HG03457 (cell line): ENCODE measurements around the gene LENEP.

Source experiments
- ATAC-seq: cut with Tn5 transposase; IDR thresholded peaks from one replicate; pipeline ENCODE4 v1.9.1; 2021; ENCODE audit warnings: moderate number of reproducible peaks; ENCODE audit not compliant: unreplicated experiment

LENEP gene

DNA sequence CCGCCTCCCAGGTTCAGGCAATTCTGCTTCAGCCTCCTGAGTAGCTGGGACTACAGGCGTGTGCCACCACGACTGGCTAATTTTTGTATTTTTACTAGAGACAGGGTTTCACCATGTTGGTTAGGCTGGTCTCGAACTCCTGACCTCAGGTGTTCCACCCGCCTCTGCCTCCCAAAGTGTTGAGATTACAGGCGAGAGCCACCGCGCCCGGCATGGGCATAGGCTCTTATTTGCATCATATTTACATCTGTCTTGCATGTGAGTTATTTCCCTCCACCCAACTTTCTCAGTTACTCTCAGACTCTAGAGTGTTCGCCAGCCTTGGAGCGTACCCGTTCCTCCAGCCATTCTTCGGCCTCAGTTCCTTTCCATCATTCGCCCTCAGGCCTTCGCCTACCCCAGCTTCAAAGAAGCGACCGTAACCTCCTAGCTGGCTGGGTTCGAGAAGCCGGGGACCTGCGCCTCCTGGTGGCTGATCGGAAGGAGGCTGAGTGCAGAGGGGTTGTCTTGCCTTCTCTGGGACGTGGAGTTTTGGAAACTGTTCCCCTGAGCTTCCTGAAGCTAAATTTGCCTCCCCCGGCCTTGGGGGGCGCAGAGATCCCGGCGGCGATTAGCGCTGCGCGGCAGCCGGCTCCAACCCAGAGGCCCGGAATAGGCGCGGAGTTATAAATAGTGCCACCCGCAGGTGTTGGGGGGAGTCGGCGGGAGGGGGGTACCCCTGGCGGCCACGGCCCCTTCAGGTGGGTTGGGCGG lies 5.6 kb downstream of the LENEP start:
- no peak for ATAC-seq

DNA sequence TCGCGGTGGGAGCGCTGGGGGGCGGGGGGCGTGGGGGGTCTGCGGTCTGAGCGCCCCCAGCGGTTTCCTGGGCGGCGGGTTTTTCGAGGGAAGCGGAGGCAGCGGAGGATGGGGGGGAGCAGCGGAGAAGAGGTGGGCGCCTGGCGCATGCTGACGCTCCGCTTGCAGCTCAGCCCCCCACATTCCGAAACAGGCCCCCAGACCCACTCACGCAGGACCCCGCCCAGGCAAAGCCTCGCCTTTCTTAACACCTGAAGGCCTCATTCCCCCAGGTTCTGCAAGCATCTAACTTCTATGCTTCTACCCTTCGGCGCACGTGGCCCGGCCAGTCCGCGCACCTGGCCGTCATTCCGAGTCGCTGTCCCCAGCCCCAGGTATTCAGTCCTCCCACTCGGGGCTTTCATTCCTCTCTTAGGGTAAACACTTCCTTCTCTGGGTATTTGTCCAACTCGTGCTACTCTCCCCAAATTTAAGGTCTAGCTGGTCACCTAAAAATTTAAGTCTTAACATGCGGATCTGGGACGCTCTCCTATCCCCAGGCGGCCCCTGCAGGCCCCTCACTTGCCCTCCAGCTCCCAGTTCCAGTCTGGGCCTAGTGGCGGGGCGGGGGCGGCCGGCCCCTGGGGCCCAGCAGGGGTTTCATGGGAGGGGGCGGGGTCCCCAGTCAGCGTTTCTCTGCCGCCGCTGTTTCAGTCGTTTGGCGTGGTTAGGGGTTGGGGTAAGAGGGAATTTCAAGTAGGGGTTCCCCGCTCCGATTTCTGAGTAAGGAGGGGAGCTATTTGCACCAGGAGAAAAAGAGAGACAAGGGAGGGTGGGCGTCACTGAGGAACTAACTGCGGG lies 6.4 kb downstream of the LENEP start:
- no peak for ATAC-seq

DNA sequence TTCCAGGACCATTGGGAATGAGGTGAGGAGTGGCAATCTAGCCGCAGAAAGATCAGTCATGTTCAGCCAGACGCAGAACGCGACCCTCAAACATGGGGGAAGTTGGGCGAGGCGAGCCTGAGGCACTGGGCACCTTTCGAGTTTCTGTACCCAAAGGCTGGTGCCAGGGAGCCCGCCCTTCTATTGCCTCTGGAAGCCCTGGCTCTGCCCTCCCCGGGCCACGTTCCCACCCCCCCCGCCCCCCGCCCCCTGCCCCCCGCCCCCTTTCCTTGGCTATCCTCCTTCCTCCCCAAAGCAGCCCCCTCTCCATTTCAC lies 7.0 kb downstream of the LENEP start:
- no peak for ATAC-seq

DNA sequence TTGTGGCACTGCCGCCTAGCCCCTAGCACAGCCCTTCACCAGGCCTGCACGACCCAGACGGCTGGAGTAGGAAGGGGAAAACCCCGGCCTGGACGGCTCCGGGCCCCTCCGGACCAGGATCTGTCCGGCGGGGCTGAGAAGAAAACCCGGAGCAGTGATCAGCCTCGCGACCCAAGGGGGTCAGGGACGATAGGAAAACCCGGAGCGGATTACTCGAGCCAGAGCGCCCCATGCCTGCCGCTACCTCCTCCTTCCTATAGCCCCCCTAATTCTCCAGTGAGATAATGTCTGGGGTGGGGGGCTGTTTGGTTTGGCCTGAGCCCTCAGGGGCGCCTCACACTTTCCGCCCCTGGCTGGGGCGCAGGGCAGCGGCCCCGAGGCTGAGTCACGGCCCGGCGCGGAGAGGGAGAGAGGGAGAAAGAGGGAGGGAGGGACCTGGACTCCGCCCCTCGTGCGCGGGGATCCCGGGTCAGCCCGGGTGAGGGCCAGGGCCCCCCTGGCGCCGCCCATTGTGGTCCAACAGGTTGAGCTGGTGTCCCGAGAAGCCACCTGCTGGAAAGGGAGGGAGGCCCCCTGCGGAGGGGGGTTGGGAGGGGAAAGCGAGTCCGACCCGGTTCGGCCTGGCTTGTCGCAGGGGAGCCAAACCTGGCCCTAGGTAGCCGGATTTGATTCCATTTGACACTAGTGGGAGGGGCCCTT lies 7.5 kb downstream of the LENEP start:
- ATAC-seq, result no peak

DNA sequence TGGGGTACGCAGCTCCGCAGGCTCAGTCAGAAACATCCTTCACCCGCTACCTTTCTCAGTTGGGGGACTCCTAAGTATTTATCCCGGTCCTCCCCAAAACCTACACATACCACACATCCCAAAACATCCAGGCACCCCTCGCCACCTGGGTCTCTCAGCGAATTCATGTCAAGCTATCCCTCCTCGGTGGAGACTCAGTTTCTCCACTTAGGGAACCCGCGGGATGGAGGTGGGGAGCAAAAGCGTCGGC lies 8.0 kb downstream of the LENEP start:
- no peak for ATAC-seq

DNA sequence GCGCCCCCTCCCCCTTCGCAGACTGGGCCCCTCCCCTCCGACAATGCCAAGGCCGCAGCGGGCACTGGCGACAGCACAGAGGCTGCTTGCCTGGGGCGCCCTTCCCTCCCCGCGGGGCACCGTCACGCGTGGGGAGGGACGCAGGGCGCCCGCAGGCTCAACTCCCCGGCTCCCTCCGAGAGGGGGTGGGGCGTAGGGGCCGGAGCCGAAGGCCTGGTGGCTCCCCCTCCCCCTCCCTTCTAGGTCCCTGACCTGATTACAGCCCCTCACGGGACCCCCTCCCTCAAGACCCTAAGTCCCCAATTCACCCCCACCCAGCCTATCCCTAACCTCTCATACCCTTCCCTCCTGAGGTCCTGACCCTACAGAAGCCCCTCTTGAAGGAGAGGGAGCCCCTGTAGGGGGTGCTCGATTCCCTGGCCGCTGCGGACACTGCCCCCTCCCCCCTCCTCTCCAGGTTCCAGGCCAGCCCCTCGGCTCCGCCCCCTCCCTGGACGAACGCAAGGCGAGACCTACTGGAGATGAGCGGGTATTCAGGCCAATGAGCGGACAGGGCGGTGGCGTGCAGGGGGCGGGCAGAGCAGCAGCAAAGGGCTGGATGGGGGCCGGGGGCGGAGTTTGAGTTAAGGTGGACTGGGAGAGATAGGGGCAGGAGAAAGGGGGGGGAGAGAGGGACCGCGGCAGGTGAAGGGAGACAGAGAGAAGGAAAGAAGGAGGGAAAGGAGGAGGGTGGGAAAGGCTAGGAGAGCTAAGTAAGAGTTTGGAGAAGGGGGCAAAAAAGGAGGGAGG lies 8.5 kb downstream of the LENEP start:
- ATAC-seq, result peak; percentile 42

DNA sequence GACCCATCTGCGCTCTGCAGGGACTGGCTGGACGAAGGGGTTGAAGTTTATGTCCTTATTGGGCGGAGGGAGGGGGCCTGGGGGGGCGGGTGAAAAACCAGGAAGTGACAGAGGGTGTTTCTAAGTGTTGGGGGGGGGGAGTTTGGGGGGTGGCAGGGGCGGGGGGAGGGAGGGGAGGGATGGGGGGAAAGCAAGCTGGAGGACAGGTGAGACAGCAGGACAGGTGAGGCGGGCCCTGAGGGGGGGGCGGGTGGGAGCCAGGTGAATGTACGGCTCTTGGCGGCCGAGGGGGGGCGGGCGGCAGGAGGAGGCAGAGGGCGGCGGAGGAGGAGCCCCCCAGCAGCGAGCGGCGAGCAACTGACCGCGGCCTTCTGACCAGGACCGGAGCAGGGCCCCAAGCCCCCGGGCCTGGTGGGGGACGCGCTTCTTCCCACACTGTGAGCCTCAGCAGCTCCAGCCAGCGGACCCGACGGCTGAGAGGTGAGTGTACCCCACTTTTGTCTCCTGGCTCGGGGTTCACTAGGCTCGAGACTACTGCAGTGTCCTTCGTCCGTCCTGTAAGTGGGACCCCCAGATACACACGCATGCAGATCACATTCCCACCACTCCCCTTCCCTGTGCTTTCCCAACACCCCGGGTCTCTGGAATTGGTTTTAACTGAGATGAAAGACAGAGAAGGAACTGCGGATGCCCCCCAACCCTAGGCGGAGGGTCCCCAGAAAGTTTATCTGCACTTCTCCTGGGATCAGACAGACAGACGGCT lies 9.3 kb downstream of the LENEP start, which contains the start of gene ZBTB7B:
Gene ZBTB7B (plus strand): TSS at position 339 of the 763 bp plus-strand sequence. CDS start 11,859 bp downstream, outside the sequence.
- ATAC-seq, result no peak

DNA sequence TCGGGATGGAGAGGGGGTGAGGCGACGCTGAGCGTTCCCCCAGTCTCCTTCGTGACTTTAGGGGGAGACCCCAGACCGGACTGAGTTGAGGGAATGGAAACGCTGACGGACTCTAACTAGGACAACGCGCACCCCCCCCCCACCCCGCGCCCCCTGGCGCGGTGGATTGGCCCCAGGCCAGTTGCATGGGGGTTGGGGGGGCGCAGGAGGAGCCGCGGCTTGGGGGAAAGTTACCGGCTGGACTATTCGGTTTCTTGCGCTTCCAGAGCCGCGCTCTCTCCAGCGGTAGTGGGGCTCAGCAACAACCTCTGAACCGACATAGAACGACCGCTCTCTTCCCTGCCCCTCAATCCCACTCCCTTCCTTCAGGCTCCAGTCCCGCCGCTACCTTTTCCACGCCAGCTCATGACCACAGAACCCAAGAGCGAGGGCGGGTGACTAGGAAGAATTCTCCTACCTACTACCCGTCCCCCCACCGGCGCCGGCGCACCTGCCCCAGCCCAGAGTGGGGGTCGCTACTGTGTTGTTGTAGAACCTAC lies 9.9 kb downstream of the LENEP start:
- ATAC-seq, result no peak

DNA sequence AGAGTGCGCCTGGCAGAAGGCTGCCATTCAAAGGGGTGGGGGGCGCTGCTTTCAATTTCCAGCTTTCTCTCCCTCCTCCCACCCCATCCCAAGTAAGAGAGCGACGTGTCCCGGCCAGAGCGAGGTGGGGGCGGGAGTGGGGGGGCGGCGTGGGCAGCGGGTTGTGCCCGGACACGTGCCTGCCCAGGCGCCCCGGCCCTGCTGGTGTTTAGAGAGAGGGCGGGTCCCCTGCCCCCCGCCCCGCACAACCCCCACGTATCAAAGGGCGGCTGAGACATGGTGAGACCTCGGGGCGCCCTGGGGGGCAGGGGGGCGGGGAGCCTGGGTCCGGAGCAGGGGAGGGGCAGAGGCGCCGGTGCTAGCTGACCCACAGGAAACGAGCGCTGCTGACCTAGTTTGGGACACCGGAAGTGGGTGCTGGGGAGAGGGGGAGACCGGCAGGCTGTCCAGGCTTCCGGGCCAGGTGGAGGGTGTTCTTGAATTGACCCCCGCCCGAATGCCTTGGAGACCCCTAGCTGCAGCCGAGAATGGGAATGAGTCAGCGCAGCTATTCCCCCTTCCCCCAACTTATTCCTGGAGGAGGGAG lies 10.5 kb downstream of the LENEP start:
- ATAC-seq, result no peak

DNA sequence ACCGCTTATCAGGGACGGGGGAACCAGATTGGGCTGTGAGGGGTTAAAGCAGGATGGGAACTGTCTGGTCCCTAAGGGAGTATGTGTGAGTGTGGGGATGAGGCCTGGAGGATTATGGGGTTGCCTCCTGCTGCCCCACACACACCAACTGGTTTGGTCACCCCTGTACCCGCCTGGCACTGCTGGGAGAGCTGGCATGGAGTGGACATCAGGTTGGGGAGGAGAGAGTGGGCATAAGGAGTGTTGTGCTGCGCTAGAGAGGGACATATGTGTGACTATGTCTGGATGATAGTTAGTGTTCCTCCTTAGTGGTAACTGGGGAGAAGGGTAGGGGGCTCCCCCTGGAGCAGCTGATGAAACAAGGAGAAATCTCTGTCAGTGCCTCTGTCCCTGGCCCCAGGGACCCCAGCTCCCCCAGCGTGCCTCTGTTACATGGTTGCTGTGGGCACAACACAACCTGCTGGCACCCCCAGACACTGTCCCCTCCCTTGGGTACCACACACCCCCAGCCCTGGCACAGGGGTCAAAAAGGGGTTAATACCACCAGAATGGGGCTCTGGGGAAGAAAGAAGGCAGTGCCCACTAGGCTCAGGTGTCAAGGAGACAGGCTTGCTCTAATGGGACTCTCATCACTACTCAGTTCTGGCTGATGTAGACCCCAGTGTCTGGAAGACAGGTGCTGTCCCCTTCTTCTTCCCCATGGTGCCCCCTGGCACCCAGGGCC lies 11.1 kb downstream of the LENEP start:
- ATAC-seq, result no peak

DNA sequence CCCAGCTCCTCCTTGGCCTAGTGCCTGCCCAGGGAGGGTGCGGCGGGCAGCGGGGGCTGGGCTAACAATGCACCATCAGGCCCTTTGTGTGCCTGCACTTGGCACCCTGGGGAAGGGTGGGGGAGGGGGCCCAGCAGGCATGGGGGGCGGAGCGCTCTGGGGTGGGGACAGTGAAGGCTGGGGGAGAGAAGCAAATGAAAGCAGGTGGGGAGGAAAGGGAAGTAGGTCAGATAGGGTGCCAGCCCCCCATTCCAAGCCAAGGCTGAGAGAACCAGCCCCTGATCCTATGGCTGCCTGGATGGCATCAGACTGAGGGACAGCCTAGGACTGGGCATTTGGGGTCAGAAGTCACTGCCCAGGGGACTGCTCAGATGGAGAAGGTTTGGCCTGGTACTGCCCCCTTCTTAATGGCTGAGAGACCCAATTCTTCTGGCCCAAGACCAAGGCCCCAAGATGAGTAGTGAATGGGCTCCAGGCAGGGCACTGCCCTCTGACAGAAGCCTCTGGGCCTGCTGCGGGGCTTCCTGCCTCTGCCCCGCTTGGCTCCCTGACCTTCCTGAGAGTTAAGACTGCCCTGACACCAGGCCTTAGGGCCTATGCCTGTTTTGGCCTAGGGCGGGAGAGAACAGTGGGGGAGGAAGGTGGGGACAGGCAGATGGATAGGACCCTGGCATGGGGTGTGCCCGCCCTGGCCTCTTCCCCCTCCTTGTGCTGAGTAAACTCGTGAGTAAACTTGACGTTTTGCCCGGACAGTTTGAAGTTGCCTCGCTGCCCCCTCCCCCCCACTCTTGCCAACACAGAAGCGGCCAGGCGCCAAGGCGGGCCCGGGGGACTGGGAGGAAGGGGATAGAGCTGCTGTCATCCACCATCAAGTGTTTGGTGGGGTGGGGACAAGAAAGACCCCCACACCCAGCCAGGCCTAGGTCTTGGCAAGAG lies 12.0 kb downstream of the LENEP start:
- ATAC-seq, result no peak

DNA sequence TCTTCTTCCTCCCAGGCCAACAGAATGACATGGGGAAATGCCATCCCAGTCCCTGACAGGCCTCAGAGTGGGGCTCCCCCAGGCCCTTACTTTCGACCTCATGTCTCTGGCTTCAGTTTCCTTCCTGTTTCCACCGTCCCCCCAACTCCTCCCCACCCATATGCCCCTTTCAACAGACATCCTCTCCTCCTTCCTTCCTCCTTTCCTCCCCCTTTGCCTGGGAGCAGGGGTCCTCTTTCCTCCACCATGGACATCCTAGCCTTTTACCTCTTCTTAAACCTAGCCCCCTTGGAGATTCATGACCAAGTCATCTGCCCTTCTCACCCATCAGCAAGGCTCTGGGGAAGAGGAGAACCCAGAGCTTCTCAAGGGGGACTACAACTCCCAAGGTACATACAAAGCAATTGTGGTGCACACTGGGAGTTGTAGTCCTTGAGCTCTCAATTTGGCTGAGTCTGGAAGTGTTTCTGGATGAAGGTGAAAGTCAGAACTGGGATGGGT lies 13.3 kb downstream of the LENEP start:
- no peak for ATAC-seq

DNA sequence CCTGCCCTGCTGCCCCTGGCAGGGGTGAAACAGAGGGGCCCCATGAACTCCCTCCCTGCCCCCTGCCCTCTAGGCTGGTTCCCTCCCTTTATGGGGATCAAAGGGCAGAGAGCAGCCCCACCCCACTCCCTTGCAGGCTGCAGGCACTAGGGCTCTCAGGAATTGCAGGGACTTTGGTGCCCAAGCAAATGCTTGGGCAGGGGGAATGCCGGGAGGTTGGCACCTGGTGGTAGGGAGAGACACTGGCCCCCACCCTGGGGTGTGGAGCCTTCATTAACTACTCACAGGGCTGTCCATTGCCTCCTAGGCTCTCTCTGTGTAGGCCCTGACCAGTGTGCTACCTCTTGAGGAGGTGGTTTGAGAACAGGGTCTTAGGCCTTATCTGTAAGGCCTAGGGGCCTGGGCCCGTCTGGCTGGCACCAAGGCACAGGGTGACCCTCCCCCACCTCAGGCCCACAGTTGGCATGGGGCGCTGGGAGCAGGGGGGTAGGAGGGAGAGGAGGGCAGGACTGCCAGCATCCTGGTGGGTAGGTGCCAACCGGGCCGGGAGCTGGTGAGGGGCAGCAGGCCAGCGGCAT lies 14.0 kb downstream of the LENEP start:
- no peak for ATAC-seq

DNA sequence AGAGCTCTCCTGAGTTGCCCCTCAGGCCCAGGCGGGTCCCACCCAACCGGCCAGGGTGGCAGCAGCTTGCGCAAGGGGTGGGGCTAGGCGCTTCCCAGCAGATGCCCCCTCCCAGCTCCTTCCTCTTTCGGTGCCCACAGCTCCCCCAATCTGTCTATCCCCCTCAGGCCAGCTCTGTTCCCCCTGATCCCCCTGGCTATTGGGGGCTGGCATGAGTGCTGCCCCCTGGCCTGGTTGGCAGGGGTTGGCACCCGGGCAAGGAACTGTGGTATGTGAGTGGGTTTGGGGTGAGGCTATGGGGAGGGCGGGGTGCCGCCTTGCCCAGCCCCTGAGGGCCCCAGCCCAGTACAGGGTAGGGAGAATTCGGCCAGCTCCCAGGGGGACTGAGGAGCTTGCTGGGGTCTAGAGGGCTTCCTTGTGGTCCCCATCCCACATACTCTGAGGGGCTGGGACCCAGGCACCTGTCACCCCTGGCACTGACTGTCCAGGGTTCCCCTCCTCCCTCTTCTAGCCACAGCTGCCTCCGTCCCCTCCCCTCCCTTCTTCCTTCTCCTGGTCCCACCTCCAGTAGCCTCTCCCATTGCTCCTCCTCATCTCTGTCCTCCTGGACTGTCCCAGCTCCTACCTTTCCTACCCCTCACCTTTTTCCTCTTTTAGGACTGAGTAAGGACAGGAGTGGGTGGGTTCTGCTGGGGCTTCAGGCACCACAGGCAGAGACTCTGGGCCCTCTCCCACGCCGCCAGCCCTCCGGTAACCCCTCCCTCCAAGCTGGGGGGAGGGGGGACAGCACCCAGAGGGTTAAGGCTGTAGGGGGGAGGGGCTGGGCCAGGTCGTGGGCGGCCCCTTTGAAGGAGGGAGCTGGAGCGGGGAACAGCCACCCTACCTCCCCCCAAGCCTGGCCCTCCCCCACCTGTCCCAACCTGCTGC lies 14.9 kb downstream of the LENEP start:
- ATAC-seq, result no peak

DNA sequence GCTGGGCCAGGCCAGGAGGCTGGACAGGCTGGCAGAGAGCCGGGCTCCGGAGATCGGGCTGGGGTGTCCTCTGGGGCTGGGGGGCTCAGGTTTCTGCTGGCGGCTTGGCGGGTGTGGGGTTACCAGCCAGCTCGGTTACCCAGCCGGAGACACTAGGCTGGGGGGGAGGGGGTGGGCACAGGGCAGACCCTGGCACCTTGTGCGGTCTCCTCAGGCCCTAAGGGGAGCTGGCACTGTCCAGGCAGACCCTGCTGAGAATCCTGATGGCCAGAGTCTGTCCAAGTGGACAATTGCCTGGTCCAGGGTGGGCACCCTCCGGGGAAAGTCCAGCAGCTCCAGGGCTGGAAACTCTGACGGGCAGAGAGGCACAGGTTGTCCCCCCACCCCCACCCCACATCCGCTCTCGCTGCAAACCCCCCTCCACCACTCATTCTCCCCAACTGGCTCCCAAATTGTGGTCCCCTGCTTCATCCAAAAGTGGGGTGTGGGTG lies 15.9 kb downstream of the LENEP start:
- ATAC-seq, result no peak

DNA sequence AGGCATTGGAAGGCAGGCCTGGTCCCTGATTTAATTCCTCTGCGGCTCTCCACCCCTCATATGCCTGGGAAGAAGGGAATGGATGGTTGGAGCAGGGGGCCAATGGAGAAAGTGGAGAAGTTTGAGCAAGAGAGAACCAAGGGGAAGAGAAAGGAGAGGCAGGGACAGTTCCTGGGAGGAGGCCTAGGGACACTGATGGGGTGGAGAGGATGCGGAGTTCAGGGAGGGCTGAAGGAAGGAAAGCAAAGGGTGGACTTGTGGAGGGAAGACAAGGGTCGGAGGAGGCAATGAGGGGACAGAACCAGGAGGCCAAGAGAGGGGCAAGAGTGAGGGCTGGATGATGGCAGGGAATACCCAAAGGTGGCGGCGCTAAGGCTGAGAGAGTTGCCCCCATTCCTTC lies 16.4 kb downstream of the LENEP start:
- no peak for ATAC-seq
